NT2/D1 (cell line): Measurements from ENCODE around the gene NKG7.

ENCODE experiments used
- SUZ12 ChIP-seq: IDR thresholded peaks from 2 replicates; pipeline ENCODE4 v1.6.1; 2011; ENCODE audit not compliant: insufficient read length, insufficient read depth; ENCODE audit errors: extremely low read depth
- YY1 ChIP-seq: IDR thresholded peaks from 2 replicates; pipeline ENCODE4 v1.6.1; 2011; ENCODE audit not compliant: insufficient read length, insufficient read depth
- ZNF274 ChIP-seq: IDR thresholded peaks from 2 replicates; pipeline ENCODE4 v1.6.1; 2011; ENCODE audit warnings: mild to moderate bottlenecking, low read depth, low read length

DNA sequence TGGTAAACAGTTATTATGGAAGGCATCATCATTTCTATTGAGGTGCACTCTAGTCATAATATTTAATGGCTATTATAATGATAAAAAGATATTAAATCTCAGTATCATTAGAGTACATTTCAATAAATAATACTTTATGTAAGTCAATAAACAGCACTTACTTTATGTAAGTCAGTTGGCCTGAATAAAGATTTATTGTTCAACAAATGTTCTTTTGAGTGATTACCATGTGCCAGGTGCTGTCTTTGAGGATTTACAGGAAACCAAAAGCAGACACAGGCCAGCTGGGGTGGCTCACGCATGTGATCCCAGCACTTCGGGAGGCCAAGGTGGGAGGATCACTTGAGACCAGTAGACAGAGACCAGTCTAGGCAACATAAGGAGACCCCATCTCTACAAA, 5.0 kb upstream of the NKG7 start:
- TF ChIP-seq ZNF274: no peak
- no peak for TF ChIP-seq YY1
- TF ChIP-seq SUZ12: no peak
